HG02610 (cell line): Measurements from ENCODE around the gene TMEM125.

Experiments
- ATAC-seq: cut with Tn5 transposase; IDR thresholded peaks from one replicate; pipeline ENCODE4 v1.9.1; 2021; ENCODE audit warnings: mild to moderate bottlenecking, moderate library complexity; ENCODE audit not compliant: unreplicated experiment

TMEM125 gene

GRCh38 chr1:43307458-43308158 is 37.8 kb downstream of the TMEM125 start:
- ATAC-seq: no peak

DNA sequence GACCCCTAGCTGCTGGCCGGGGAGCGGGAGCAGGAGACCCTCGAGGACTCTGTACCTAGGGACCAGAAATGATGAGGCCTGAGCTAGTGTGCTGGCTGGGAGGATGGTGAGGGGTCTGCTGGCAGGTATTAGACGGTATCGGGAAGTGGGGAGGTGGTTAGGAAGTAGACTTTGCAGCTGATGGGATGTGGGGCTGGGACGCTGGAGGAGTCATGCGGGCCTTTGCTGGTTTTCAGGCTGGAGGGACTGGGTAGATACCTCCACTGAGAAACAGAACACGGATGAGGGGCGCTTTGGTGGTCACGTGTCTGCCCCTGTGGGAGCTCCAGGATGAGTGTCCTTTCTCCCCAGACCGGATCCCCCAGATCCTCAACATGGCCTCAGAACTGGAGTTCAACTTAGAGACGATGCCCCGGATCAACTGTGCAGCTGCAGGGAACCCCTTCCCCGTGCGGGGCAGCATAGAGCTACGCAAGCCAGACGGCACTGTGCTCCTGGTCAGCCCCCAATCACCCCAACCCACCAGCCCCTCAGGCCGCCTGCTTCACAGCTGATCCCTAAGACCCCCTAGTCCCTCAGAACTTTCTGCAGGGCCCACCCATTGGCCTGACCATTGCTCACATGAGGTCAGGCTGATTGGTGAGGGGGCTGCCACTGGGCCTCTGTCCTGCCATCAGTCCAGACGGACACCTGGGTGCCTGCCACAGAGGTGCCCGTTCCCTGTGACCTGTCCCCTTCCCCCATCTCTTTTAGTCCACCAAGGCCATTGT is 39.0 kb downstream of the TMEM125 start:
- ATAC-seq: no peak

GRCh38 chr1:43309405-43310025 is 39.7 kb downstream of the TMEM125 start:
- no peak for ATAC-seq

- ATAC-seq: no peak
These were observed 41.7 kb downstream of the TMEM125 start for GRCh38 chr1:43311521-43311920.

- ATAC-seq: no peak
These were observed 42.4 kb downstream of the TMEM125 start for GRCh38 chr1:43312212-43312623.

DNA sequence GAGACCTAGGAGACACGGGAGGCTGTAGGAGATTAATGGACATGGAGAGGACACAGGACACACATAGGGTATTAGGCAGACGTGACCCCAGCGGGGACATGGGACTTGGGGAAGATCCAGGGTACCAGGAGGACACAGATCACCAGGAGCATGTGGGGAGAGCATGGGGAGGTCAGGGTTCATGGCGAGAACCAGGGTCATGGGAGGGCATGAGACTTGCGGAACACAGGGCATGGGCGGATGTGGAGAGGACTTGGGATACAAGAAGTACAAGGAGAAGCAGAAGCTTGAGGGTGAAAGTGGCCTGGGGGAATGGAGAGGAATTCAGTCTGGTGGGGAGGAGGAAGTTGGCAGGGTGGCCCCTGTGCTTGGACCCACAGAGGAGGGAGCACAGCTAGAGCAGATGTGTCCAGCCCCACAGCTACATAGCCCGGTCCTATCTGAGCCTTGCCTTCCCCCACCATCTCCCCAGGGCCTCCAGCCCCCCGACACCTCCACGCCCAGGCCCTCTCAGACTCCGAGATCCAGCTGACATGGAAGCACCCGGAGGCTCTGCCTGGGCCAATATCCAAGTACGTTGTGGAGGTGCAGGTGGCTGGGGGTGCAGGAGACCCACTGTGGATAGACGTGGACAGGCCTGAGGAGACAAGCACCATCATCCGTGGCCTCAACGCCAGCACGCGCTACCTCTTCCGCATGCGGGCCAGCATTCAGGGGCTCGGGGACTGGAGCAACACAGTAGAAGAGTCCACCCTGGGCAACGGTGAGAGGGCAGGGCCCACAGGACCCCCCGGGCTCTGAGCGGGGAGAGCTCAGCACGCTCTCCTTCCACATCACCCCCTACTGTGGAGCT is 43.1 kb downstream of the TMEM125 start:
- no peak for ATAC-seq

GRCh38 chr1:43313771-43314170 is 44.0 kb downstream of the TMEM125 start:
- no peak for ATAC-seq

DNA sequence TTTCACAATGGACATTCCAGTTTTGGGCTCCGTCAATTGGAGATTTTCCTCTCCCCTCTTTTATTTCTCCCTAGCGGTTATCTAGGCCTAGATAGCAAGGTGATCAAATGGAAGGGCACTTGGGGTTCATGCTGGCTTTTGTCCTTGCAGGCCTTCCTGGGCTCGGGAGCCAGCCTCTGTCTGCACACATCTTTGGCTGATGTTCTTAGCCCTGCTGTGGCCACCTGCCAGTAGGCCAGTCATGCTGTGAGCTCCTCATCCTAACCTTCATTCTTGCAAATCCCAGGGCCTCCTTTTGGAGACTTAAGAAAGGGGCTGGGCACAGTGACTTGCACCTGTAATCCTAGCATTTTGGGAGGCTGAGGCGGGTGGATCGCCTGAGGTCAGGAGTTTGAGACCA is 44.5 kb downstream of the TMEM125 start:
- no peak for ATAC-seq

DNA sequence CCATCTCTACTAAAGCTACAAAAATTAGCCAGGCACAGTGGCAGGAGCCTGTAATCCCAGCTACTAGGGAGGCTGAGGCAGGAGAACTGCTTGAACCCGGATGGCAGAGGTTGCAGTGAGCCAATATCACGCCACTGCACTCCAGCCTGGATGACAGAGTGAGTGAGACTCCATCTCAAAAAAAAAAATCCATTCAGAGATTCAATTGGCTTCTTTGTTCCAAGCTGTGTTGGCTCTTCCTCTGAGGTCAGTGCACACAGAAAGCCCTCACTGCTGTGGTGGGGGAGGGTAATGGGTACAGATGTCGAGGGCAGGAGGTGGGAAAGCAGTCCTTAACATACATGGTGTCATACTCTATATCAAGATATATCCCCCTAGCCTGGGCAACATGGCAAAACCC is 45.7 kb downstream of the TMEM125 start:
- no peak for ATAC-seq

- ATAC-seq: no peak
These were observed 46.4 kb downstream of the TMEM125 start for GRCh38 chr1:43315963-43316737.

DNA sequence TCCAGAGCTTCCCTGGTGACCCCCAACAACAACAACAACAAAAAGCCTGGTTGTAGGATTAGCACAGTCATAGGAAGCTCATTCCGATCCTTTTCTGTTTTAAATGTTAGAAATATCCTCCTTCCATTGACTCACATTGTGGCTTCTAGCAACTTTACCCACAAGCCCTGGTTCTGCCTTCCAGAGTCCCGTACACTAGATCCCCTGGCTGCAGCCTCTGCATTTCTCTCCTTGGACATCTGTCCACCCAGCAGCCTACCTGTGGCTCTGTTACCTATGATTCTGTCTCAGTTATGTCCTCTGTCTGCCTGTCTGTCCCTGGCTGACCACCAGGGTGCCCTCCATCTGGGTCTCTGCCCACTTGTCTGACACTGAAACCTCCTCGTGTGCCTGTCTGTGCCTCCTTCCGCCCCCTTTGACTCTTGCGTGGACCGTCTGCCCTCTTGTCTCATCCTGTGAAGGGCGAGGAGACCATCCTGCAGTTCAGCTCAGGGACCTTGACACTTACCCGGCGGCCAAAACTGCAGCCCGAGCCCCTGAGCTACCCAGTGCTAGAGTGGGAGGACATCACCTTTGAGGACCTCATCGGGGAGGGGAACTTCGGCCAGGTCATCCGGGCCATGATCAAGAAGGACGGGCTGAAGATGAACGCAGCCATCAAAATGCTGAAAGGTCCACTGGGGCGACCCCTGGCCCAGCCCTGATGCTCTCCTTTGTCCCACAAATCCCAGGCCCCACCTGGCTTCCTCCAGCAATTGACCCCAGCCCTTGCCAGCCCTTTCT is 47.1 kb downstream of the TMEM125 start:
- ATAC-seq: no peak

DNA sequence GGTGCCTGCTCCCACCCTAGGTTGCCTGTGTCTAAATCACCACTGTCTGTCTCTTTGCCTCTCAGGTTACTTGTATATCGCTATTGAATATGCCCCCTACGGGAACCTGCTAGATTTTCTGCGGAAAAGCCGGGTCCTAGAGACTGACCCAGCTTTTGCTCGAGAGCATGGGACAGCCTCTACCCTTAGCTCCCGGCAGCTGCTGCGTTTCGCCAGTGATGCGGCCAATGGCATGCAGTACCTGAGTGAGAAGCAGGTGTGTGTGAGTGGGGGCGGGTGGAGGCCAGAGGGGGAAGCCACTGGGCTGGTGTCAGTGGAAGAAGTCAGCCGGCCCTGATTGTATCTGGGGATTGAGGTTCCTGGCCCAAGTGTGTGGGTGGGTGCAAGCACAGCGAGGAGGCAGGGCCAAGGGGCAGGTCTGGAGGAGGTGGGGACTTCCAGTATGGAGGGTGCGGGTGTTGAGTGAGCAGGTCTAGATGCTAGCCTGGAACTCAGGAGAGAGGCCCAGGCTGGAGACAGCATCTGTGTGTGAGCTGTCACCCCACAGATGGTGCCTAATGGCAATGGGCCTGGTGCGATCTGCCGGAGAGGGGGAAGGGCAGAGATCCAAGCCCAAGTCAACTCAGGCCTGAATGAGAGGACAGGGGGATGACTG is 48.2 kb downstream of the TMEM125 start:
- ATAC-seq: no peak

- no peak for ATAC-seq
These were observed 49.0 kb downstream of the TMEM125 start for GRCh38 chr1:43318831-43319230.

DNA sequence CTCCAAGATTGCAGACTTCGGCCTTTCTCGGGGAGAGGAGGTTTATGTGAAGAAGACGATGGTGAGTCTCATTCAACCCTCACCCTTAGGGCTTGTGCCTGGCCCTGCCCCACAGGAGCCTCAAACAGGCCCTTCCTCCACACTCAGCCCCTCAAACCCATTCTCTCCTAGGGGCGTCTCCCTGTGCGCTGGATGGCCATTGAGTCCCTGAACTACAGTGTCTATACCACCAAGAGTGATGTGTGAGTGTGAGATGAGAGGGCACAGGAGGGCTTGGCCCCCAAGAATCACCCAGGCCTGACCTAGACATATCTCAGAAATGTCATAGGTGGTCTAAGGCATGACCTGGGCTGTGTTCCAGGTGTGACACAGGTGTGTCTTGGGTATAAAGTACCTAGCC is 49.5 kb downstream of the TMEM125 start:
- no peak for ATAC-seq

DNA sequence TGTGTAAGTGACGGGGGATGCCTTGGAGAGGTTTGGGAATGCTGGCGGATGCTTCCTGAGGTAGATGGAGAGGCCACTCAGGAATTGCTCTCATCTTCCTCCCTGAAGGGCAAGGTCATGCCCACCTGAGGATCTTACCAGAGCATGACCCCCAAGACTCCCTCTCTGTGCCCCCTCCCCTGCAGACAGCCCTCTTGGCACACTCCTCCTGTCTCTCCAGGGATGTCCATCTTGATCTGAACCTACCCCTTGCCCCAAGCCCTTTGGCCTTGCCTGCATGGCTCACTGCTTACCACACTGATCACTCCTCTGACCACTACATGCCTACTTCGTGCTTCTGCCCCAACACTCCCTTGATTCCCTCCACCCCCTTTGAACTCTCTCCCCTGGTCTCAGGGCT is 50.0 kb downstream of the TMEM125 start:
- no peak for ATAC-seq

DNA sequence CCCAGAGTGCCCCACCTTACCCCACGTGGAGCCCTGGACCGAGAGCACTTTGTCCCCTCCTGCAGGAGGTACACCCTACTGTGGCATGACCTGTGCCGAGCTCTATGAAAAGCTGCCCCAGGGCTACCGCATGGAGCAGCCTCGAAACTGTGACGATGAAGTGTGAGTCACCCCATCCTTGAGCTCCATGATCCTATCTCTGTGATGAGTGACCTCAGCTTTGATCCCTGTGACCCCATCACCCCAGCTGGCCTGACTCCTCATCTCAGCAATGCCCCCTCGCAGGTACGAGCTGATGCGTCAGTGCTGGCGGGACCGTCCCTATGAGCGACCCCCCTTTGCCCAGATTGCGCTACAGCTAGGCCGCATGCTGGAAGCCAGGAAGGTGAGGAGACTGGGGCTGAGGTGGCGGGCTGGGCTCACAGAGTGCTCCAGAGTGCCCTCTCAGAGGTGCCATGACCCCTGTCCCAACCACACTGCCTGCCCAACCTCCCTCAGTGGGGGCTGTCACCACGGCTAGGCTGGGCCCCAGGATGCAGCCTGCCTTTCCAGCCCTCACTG is 51.6 kb downstream of the TMEM125 start:
- ATAC-seq: no peak

DNA sequence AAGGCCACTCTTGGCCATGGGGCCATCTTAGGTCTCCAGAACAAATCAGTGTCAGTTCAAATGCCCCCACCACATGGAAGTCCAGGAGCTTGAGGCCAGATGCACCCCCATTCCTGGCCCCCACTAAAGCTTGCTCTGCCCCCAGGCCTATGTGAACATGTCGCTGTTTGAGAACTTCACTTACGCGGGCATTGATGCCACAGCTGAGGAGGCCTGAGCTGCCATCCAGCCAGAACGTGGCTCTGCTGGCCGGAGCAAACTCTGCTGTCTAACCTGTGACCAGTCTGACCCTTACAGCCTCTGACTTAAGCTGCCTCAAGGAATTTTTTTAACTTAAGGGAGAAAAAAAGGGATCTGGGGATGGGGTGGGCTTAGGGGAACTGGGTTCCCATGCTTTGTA is 52.7 kb downstream of the TMEM125 start:
- ATAC-seq: no peak
